ENCODE results near the gene TUBB3. TPM values are rescaled to one million over a fixed set of nuclear protein-coding genes. Genes with fewer than 3 reads are reported as not detected.

The TUBB3 gene
- total and polyA plus RNA-seq, 9 of the 15 experiments (the other 6 are each of a cell fraction or from before 2014, with no cell fraction given) = 0.18 to 12.5 (median 5.0) TPM

DNA sequence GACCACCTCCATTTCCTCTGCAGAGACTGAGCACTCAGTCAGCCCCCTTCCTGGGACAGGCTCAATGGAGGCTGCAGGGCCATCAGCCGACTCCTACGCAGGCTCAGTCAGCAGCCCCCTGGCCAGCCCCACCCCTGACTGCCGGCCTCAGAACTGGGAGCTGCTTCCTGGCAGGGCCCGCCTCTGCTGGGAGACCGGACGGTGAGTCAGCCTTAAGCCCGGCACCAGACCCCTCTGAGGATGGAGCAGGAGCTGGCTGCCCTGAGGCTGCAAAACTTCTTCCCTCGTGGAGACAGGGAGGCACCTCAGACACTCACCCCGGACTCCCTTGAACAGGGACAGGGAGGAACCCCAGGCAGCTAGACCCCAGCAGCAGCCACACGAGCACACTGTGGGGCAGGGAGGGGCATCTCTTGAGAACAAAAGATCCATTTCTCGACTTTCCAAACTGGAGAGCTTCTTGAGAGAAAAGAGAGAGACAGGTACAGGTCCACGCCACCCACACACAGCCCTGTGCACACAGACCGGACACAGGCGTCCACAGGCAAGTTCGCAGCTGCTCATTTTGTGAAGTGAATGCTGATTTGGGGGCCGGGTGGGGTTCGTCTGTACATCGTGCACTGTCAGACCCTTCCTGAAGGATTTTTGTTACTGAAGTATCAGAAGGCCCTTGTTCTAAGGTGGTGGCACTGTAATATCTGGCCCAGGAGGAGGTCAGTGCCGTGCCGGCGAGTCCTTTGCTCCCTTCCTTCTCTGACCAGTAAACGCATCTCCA, 1.3 kb upstream of the TUBB3 start (continued):
- TF ChIP-seq, protein P1, sequence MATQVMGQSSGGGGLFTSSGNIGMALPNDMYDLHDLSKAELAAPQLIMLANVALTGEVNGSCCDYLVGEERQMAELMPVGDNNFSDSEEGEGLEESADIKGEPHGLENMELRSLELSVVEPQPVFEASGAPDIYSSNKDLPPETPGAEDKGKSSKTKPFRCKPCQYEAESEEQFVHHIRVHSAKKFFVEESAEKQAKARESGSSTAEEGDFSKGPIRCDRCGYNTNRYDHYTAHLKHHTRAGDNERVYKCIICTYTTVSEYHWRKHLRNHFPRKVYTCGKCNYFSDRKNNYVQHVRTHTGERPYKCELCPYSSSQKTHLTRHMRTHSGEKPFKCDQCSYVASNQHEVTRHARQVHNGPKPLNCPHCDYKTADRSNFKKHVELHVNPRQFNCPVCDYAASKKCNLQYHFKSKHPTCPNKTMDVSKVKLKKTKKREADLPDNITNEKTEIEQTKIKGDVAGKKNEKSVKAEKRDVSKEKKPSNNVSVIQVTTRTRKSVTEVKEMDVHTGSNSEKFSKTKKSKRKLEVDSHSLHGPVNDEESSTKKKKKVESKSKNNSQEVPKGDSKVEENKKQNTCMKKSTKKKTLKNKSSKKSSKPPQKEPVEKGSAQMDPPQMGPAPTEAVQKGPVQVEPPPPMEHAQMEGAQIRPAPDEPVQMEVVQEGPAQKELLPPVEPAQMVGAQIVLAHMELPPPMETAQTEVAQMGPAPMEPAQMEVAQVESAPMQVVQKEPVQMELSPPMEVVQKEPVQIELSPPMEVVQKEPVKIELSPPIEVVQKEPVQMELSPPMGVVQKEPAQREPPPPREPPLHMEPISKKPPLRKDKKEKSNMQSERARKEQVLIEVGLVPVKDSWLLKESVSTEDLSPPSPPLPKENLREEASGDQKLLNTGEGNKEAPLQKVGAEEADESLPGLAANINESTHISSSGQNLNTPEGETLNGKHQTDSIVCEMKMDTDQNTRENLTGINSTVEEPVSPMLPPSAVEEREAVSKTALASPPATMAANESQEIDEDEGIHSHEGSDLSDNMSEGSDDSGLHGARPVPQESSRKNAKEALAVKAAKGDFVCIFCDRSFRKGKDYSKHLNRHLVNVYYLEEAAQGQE (IDR thresholded peaks at IDR 0.05; ENCODE audit: borderline replicate concordance) = peak; percentile 23; the same call in 1 of the 2 replicates
- TF ChIP-seq, protein P1 (CRISPR knock-in tag; IDR thresholded peaks at IDR 0.05; ENCODE audit: low read depth) = no peak
- TF ChIP-seq MCM2 (IDR thresholded peaks at IDR 0.05; ENCODE audit: low read depth) (no peak), ZNF212 (CRISPR knock-in tag; IDR thresholded peaks at IDR 0.05) (no peak), RBM39 (optimal IDR thresholded peaks at IDR 0.05; ENCODE audit: low read depth, low read length) (peak; percentile 69), EGR1 (conservative IDR thresholded peaks at IDR 0.05) (peak; percentile 67), SP1 (CRISPR knock-in tag; IDR thresholded peaks at IDR 0.05) (0 out of 2 replicates have a peak, but pooled peaks have one; percentile 0), GATAD2B (IDR thresholded peaks at IDR 0.05; ENCODE audit: borderline replicate concordance) (no peak), ZNF589 (CRISPR knock-in tag; IDR thresholded peaks at IDR 0.05; ENCODE audit: low read depth) (0 out of 2 replicates have a peak, but pooled peaks have one; percentile 4)
- TF ChIP-seq, protein P2, sequence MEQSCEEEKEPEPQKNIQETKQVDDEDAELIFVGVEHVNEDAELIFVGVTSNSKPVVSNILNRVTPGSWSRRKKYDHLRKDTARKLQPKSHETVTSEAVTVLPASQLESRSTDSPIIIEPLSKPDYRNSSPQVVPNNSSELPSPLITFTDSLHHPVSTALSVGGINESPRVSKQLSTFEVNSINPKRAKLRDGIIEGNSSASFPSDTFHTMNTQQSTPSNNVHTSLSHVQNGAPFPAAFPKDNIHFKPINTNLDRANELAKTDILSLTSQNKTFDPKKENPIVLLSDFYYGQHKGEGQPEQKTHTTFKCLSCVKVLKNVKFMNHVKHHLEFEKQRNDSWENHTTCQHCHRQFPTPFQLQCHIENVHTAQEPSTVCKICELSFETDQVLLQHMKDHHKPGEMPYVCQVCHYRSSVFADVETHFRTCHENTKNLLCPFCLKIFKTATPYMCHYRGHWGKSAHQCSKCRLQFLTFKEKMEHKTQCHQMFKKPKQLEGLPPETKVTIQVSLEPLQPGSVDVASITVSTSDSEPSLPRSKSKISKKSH (CRISPR knock-in tag; IDR thresholded peaks at IDR 0.05) = no peak
- TF ChIP-seq, protein P3, sequence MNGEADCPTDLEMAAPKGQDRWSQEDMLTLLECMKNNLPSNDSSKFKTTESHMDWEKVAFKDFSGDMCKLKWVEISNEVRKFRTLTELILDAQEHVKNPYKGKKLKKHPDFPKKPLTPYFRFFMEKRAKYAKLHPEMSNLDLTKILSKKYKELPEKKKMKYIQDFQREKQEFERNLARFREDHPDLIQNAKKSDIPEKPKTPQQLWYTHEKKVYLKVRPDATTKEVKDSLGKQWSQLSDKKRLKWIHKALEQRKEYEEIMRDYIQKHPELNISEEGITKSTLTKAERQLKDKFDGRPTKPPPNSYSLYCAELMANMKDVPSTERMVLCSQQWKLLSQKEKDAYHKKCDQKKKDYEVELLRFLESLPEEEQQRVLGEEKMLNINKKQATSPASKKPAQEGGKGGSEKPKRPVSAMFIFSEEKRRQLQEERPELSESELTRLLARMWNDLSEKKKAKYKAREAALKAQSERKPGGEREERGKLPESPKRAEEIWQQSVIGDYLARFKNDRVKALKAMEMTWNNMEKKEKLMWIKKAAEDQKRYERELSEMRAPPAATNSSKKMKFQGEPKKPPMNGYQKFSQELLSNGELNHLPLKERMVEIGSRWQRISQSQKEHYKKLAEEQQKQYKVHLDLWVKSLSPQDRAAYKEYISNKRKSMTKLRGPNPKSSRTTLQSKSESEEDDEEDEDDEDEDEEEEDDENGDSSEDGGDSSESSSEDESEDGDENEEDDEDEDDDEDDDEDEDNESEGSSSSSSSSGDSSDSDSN (IDR thresholded peaks at IDR 0.05; ENCODE audit: borderline replicate concordance in 1 of 2, low read depth in 2 of 2, low read length in 2 of 2) = peak; percentile 48 to 98; a peak in 3 of 4 replicates
- TF ChIP-seq, protein P4, sequence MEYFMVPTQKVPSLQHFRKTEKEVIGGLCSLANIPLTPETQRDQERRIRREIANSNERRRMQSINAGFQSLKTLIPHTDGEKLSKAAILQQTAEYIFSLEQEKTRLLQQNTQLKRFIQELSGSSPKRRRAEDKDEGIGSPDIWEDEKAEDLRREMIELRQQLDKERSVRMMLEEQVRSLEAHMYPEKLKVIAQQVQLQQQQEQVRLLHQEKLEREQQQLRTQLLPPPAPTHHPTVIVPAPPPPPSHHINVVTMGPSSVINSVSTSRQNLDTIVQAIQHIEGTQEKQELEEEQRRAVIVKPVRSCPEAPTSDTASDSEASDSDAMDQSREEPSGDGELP (CRISPR knock-in tag; IDR thresholded peaks at IDR 0.05; ENCODE audit: borderline replicate concordance) = peak; percentile 29; the same call in 1 of the 2 replicates

Data from K562 (cell line).